HuH-7 (cell line): ENCODE data around the gene FRG2C.
"Not testable (repeated sequence)": the region's sequence is repeated elsewhere in the genome, so short reads cannot be mapped to it uniquely, and the experiment has no call there.

Source experiments
- DNase-seq: peaks from one replicate; pipeline ENCODE4 v3.0.0; 2011; ENCODE audit warnings: low spot score

The FRG2C gene

DNA sequence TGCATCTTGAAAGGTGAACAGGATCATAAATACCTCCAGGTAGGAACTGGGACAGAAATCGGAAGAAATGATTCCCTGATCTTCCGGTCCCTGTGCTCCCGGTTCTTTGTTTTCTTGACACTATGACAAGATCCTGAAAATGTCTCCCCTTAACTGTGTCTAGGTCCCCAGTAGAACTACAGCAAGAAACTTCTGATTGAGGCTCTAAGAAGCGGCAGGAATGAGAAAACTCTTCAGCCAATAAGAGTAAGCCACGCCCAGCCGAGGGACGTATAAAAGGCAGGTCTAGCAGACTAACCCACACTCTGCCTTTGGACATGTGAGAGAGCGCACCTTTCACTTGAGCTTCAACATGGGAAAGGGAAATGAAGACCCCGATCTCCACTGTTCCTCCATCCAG is at the start of gene FRG2C:
FRG2C (plus strand) TSS at position 301 of the 400 bp plus-strand sequence; CDS start at position 353, 52 bp downstream.
- DNase-seq: not testable (repeated sequence)

DNA sequence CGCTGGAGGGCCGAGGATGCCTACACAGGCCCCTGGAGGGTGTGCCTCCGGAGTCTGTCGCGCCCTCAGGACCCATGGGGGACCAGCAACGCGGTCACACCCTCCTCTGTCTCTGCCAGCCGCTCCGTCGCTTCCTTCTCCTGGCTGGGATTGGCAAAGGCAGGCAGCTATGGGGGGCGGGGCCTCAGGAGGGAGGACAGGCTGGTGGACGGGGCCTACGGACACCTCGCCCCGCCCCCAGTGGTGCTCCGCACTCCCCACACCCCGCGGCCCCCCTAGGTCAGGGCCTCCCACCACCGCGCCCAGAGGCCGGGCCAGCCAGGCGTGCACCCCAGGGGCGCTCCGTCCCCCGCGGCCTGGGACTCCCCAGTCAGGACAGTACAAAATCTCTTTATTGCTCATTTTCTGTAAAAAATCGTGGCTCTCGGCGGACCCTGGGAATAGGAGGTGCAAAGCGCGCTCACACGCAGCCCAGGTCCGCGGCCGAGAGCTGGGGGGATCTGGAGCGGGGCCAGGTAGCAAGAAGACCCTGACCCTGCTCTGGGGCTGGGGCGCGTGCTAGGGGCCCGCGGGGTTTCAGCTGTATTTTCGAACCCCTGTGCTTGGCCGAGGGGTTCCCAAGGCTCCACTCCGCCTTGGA is 45.3 kb upstream of the FRG2C start:
- not testable (repeated sequence) for DNase-seq

GRCh38 chr3:75619481-75620031 is 44.6 kb upstream of the FRG2C start:
- DNase-seq: not testable (repeated sequence)

DNA sequence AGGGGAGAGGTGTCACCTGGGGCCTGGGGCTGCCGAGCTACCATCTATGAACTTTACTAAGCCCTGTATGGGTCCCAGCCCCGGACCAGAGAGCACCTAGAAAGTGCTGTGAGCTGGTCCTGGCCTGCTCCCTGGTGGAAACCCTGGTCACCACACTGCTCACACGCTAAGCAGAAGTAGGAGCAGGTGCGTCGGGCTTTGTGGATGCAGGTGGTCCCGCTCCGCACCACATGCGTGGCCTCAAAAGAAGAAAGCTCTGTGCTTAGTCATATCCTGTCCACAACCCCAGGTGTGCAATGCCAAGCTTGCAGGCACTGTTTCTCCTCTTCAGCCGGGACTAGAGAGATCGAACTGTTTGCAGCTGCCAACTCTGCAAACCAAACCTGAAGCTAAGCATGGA is 42.4 kb upstream of the FRG2C start:
- DNase-seq: not testable (repeated sequence)

- not testable (repeated sequence) for DNase-seq
Observed at GRCh38 chr3:75623656-75624055, 40.5 kb upstream of the FRG2C start.

- not testable (repeated sequence) for DNase-seq
Observed at GRCh38 chr3:75630887-75631535, 33.1 kb upstream of the FRG2C start.

- DNase-seq: no peak
Observed at GRCh38 chr3:75631541-75631940, 32.6 kb upstream of the FRG2C start.

DNA sequence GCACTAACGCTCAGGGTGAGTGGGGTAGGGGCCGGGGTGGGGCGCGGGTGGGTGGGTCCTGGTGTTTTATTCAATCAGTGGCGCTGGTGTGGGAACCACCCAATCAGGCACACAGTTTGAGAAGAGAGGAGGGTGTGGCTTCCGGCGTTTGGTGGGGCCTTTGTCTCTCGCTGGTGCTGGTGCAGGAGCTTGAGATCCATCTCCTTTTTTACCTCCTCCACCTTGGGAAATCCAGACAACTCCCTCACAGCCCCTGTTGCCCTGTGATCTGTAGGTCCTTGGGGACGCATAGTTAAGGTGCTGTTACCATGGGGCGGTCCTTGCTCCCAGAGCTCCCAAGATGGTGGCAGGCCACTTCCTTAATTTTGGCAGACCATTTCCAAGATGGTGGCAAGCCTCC is 25.2 kb upstream of the FRG2C start:
- DNase-seq: not testable (repeated sequence)

DNA sequence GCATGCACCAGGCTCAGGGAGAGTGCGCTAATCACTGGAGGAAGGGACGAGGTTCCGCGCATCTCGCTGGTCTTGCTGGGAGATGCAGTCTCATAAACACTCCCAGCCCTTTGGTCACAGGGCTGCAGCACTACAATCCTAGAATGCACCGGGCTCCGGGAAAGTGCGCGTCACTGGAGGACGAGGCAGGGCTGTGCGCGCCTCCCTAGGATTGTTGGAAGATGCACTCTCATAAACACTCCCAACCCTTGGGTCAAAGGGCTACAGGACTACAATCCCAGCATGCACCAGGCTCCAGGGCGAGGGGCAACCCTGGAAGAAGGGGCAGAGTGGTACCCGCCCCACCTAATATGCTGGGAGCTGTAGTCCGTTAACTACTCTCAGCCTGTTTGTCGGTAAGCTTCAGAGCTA is 23.0 kb upstream of the FRG2C start:
- not testable (repeated sequence) for DNase-seq

- not testable (repeated sequence) for DNase-seq
Observed at GRCh38 chr3:75643031-75643800, 20.9 kb upstream of the FRG2C start.

- DNase-seq: not testable (repeated sequence)
Observed at GRCh38 chr3:75645548-75645947, 18.6 kb upstream of the FRG2C start.

GRCh38 chr3:75650191-75650590 is 13.9 kb upstream of the FRG2C start:
- no peak for DNase-seq

DNA sequence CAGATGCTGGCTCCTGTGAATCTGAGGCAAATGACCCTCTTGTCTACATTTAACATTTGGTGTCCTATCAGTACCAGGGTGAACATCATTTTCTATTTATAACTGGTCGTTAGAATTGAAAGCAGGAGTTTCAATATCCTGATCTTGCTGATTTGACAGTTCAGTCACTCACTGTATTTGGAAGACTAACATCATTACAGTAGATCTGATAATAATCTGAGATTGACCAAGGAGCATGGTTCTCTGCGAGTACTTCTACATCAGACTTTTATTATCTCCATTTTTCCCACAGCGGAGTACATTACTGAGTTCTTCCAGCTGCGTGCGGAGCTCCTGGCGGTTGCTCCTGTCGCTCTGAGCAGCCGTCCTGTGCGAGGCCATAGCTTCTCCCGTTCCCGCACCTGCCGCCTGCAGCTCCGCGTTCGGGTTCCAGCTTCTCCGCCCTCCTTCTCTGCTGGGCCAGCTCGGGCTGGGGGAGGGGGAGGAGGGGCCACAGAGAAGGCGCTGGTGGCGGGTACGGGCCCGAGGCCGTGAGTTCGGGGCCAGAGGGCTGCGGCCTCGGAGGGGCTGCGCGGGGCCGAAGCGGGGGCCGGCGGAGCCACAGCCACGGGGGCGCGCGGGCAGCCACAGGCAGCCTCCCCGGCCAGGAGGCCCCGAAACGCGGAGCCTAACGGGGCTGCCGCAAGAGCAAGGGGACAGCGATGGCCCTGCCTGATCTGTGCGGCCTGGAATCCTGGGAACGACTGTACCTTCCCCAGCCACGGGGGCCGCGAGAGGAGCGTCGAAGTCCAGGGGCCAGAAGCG is 8.8 kb upstream of the FRG2C start:
- DNase-seq: not testable (repeated sequence)

GRCh38 chr3:75655956-75656355 is 8.2 kb upstream of the FRG2C start:
- DNase-seq: not testable (repeated sequence)

DNA sequence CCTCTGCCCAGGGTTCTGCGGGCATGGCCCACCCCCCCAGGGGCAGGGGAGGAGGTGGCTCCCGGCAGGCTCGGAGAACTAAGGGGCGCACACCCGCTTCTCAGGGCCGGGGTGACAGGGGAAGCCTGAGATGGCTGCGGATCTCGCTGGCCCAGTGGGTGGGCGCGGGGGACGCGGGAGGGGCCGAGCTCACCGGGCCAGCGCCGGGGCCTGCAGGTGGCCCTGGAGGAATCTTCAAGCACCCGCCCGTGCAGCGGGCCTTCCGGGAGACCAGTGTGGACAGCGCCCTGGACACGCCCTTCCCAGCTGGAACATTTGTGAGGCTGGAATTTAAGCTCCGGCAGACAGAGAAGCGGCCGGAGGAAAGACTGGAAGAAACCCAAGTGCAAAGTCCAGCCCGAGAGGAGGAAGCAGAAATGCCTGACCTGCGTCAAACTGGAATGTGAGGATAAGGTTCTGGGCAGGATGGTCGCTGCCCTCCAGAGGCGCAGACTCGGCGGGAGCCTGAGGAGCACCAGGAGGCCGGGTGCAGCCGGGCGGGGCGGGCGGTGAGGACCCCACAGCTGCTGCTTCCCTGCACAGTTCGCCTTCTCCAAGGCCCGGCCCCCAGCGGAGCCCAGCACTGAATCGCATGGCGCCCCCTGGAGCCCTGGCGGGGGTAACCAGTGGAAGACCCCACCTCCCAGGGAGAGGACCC is 5.6 kb upstream of the FRG2C start:
- DNase-seq: not testable (repeated sequence)

- DNase-seq: not testable (repeated sequence)
Observed at GRCh38 chr3:75659108-75659433, 5.1 kb upstream of the FRG2C start.

DNA sequence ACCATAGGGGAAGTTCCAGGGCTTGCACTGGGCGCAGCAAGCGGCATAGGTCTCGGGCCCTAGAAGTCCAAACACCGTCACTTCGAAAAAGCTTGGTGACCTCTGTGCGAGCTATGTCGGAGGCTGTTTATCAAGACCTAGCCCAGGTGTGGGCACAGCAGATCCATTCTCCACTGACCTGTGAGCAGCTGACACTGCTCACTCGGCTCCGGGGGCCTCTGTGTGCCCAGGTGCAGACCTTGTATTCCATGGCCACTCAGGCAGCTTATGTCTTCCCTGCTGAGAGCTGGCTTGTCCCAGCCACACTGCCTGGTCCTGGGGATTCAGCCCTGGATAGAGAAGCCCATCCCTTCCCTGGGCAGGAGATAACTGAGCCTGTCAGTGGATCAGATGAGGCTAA is 1.5 kb downstream of the FRG2C start:
- not testable (repeated sequence) for DNase-seq

DNA sequence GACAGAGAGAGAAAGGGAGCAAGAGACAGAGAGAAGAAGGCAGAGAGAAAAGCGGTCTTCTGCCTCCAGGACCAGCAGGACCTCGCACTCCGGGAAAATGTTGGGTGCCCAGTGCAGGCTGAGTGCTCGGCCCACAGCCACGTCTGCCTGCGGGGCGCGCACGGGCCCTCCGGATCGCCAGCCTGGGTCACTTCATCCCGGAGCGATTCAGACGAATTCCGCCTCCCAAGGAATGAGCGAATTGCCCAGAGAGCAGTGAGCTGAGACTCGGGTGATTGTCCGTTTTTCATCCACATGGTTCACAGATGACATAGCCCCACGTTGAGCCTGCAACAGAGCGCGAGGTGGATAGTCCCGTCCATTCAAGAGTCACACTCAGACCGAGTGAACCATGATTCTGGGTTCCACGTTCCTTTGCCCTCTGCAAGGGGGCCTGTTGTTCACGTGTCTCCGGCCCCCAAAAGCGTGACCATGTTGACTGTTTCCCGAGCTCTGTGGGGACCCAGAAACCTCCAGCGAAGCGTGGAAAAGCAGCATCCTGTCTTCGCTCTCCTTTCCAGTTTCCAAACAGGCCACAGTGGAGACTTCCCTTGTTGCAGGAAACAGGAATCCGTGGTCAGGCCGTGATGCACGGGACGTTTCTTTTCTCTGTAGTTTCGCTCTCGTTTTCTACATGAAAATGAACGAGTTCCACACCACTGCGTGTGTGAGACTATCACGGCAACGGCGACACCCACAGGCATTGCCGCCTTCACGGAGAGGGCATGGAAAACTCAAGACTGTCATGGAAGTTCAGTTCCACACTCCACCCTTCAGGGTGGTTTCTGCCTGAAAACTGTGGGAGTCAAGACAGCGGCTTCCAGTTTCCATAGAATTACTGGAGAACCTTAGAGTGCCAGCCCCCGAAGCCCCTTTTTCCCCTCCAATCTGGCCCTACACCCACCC is 3.9 kb downstream of the FRG2C start:
- DNase-seq: not testable (repeated sequence)

DNA sequence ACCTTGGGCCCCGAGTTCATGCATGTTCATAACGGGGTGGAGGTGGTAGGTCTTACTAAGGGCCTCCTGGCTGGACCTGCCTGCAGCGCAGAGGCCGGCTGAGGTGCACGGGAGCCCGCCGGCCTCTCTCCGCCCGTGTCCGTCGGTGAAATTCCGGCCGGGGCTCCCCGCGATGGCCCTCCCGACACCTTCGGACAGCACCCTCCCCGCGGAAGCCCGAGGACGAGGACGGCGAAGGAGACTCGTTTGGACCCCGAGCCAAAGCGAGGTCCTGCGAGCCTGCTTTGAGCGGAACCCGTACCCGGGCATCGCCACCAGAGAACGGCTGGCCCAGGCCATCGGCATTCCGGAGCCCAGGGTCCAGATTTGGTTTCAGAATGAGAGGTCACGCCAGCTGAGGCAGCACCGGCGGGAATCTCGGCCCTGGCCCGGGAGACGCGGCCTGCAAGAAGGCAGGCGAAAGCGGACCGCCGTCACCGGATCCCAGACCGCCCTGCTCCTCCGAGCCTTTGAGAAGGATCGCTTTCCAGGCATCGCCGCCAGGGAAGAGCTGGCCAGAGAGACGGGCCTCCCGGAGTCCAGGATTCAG is 4.7 kb downstream of the FRG2C start:
- not testable (repeated sequence) for DNase-seq
